H7 (cell line): ENCODE data around the gene MAP6. TPM values are rescaled to one million over a fixed set of nuclear protein-coding genes. Genes with fewer than 3 reads are reported as not detected.

Source experiments
- DNase-seq: peaks from one replicate; pipeline ENCODE4 v3.0.0; 2012
- H3K27me3 ChIP-seq: 2 replicates; pipeline ENCODE4 v1.6.0; 2011; ENCODE audit warnings: mild to moderate bottlenecking, low read length; ENCODE audit not compliant: control insufficient read depth, insufficient read depth
- H3K36me3 ChIP-seq: replicated peaks from 2 replicates; pipeline ENCODE4 v1.5.1; 2011; ENCODE audit warnings: low read length; ENCODE audit not compliant: control insufficient read depth, insufficient read depth
- H3K4me3 ChIP-seq: 2 replicates; pipeline ENCODE4 v1.5.1; 2011; ENCODE audit warnings: low read depth, mild to moderate bottlenecking, control low read depth, low read length, moderate library complexity; ENCODE audit not compliant: insufficient read depth
- total RNA-seq: library from RNA; depleted of rRNA; stranded (reverse); fragments of >200 nt; shearing (Covaris generic); gene quantifications from 2 replicates; pipeline ENCODE4 v1.2.3, GENCODE V29; 2014

MAP6 gene
- total RNA-seq, 1 experiment from 2014 or later, result 0.31 TPM

GRCh38 chr11:75598900-75599299 lies 69.9 kb downstream of the MAP6 start:
- DNase-seq, result no peak
- Histone ChIP-seq H3K36me3 (no peaks in the 10 kb centered on the region), H3K27me3 (no peaks in the 10 kb centered on the region; the same call in 1 of the 2 replicates), H3K4me3 (no peak overlapping the region)

GRCh38 chr11:75598264-75598663 lies 70.6 kb downstream of the MAP6 start:
- no peak overlapping the region for H3K4me3 ChIP-seq
- H3K36me3 ChIP-seq, result no peaks in the 10 kb centered on the region
- no peak for DNase-seq
- H3K27me3 ChIP-seq, result no peaks in the 10 kb centered on the region; the same call in 1 of the 2 replicates

GRCh38 chr11:75597636-75598035 lies 71.2 kb downstream of the MAP6 start:
- Histone ChIP-seq H3K36me3 (no peaks in the 10 kb centered on the region), H3K27me3 (no peaks in the 10 kb centered on the region; the same call in 1 of the 2 replicates), H3K4me3 (no peak overlapping the region)
- DNase-seq, result peak; percentile 88

- H3K4me3 ChIP-seq, result no peak overlapping the region
- no peaks in the 10 kb centered on the region for H3K36me3 ChIP-seq
- no peak for DNase-seq
- no peaks in the 10 kb centered on the region; the same call in 1 of the 2 replicates for H3K27me3 ChIP-seq
These were observed 71.9 kb downstream of the MAP6 start for GRCh38 chr11:75596914-75597313.

GRCh38 chr11:75595429-75595828 lies 73.4 kb downstream of the MAP6 start:
- Histone ChIP-seq H3K27me3 (no peaks in the 10 kb centered on the region; the same call in 1 of the 2 replicates), H3K36me3 (no peaks in the 10 kb centered on the region), H3K4me3 (no peak overlapping the region)
- no peak for DNase-seq

GRCh38 chr11:75594211-75594610 lies 74.6 kb downstream of the MAP6 start:
- Histone ChIP-seq H3K4me3 (no peak overlapping the region), H3K27me3 (no peaks in the 10 kb centered on the region)

GRCh38 chr11:75593286-75593915 lies 75.4 kb downstream of the MAP6 start:
- no peak for DNase-seq
- no peak overlapping the region for H3K4me3 ChIP-seq
- no peaks in the 10 kb centered on the region for H3K27me3 ChIP-seq

More at GRCh38 chr11:75594211-75594610, 74.6 kb downstream of the MAP6 start:
- H3K36me3 ChIP-seq, result no peaks in the 10 kb centered on the region
- DNase-seq, result no peak

GRCh38 chr11:75592715-75593114 lies 76.1 kb downstream of the MAP6 start:
- no peak for DNase-seq
- H3K27me3 ChIP-seq, result no peaks in the 10 kb centered on the region
- no peaks in the 10 kb centered on the region for H3K36me3 ChIP-seq
- no peak overlapping the region for H3K4me3 ChIP-seq

More at GRCh38 chr11:75593286-75593915, 75.4 kb downstream of the MAP6 start:
- H3K36me3 ChIP-seq, result no peaks in the 10 kb centered on the region

- Histone ChIP-seq H3K36me3 (no peaks in the 10 kb centered on the region), H3K27me3 (no peaks in the 10 kb centered on the region; the same call in 1 of the 2 replicates), H3K4me3 (no peak overlapping the region)
- no peak for DNase-seq
These were observed 76.9 kb downstream of the MAP6 start for GRCh38 chr11:75591966-75592365.

GRCh38 chr11:75591371-75591770 lies 77.5 kb downstream of the MAP6 start:
- no peak for DNase-seq
- Histone ChIP-seq H3K4me3 (no peak overlapping the region), H3K27me3 (no peaks in the 10 kb centered on the region; the same call in 1 of the 2 replicates), H3K36me3 (no peaks in the 10 kb centered on the region)

GRCh38 chr11:75589933-75590332 lies 78.9 kb downstream of the MAP6 start:
- Histone ChIP-seq H3K36me3 (no peaks in the 10 kb centered on the region), H3K4me3 (no peak overlapping the region), H3K27me3 (no peaks in the 10 kb centered on the region; the same call in 1 of the 2 replicates)
- DNase-seq, result no peak

- Histone ChIP-seq H3K4me3 (no peak overlapping the region), H3K27me3 (no peaks in the 10 kb centered on the region; the same call in 1 of the 2 replicates), H3K36me3 (no peaks in the 10 kb centered on the region)
- no peak for DNase-seq
These were observed 79.8 kb downstream of the MAP6 start for GRCh38 chr11:75589051-75589450.

GRCh38 chr11:75588051-75588481 lies 80.8 kb downstream of the MAP6 start:
- DNase-seq, result no peak
- Histone ChIP-seq H3K36me3 (no peaks in the 10 kb centered on the region), H3K27me3 (no peaks in the 10 kb centered on the region; the same call in 1 of the 2 replicates), H3K4me3 (no peak overlapping the region)

GRCh38 chr11:75586395-75586794 lies 82.4 kb downstream of the MAP6 start:
- Histone ChIP-seq H3K36me3 (no peaks in the 10 kb centered on the region), H3K4me3 (no peak overlapping the region), H3K27me3 (no peaks in the 10 kb centered on the region; the same call in 1 of the 2 replicates)
- DNase-seq, result no peak

- no peak for DNase-seq
- Histone ChIP-seq H3K4me3 (no peak overlapping the region), H3K36me3 (no peaks in the 10 kb centered on the region), H3K27me3 (no peaks in the 10 kb centered on the region; the same call in 1 of the 2 replicates)
These were observed 83.6 kb downstream of the MAP6 start for GRCh38 chr11:75585293-75585670.
